Loucy (cell line): Measurements from ENCODE around the gene RBM18.

Source experiments
- H2AFZ ChIP-seq: fragments of 200-600 bp; sonication (generic); 2 replicates; pipeline ENCODE4 v1.6.0; 2016; ENCODE audit warnings: antibody characterized with exemption, mild to moderate bottlenecking, low read length, moderate library complexity
- H3F3A ChIP-seq: fragments of 200-600 bp; 2 replicates; pipeline ENCODE4 v1.6.0; 2016; ENCODE audit warnings: antibody characterized with exemption, low read depth, mild to moderate bottlenecking
- H3K27me3 ChIP-seq: fragments of 200-600 bp; sonication (generic); 2 replicates; pipeline ENCODE4 v1.6.1; 2014; ENCODE audit warnings: low read length, mild to moderate bottlenecking; ENCODE audit not compliant: insufficient read depth, poor library complexity, severe bottlenecking
- H3K36me3 ChIP-seq: fragments of 200-600 bp; sonication (generic); 2 replicates; pipeline ENCODE4 v1.6.1; 2016; ENCODE audit warnings: low read length; ENCODE audit not compliant: insufficient read depth
- H3K4me1 ChIP-seq: fragments of 200-600 bp; sonication (generic); 2 replicates; pipeline ENCODE4 v1.5.1; 2014; ENCODE audit warnings: low read length, mild to moderate bottlenecking; ENCODE audit not compliant: insufficient read depth, poor library complexity, severe bottlenecking
- H3K4me2 ChIP-seq: fragments of 200-600 bp; sonication (generic); 2 replicates; pipeline ENCODE4 v1.6.0; 2014; ENCODE audit warnings: antibody characterized with exemption, low read length, low read depth, mild to moderate bottlenecking; ENCODE audit not compliant: poor library complexity, severe bottlenecking
- H3K4me3 ChIP-seq: fragments of 200-600 bp; sonication (generic); 2 replicates; pipeline ENCODE4 v1.5.1; 2014; ENCODE audit warnings: low read length, mild to moderate bottlenecking, mixed read lengths; ENCODE audit not compliant: poor library complexity, severe bottlenecking
- H3K79me2 ChIP-seq: fragments of 200-600 bp; sonication (generic); 2 replicates; pipeline ENCODE4 v1.6.1; 2014; ENCODE audit warnings: low read length; ENCODE audit not compliant: insufficient read depth
- H3K9ac ChIP-seq: fragments of 200-600 bp; sonication (generic); 2 replicates; pipeline ENCODE4 v1.6.0; 2014; ENCODE audit warnings: mild to moderate bottlenecking, low read depth, low read length, moderate library complexity; ENCODE audit not compliant: poor library complexity, severe bottlenecking
- H3K9me2 ChIP-seq: fragments of 200-600 bp; sonication (generic); replicated peaks from 2 replicates; pipeline ENCODE4 v1.6.1; 2016; ENCODE audit warnings: low read depth, low read length, mixed read lengths
- H3K9me3 ChIP-seq: fragments of 200-600 bp; sonication (generic); 2 replicates; pipeline ENCODE4 v1.6.1; 2014; ENCODE audit warnings: mild to moderate bottlenecking, antibody characterized with exemption, low read length, low read depth; ENCODE audit not compliant: insufficient read depth
- H4K20me1 ChIP-seq: fragments of 200-600 bp; sonication (generic); 2 replicates; pipeline ENCODE4 v1.6.0; 2014; ENCODE audit warnings: antibody characterized with exemption, low read length, mild to moderate bottlenecking; ENCODE audit not compliant: insufficient read depth, poor library complexity, severe bottlenecking
- CTCF ChIP-seq: fragments of 200-600 bp; sonication (generic); conservative IDR thresholded peaks from 2 replicates; pipeline ENCODE4 v1.5.1; 2014; ENCODE audit warnings: mild to moderate bottlenecking, antibody characterized with exemption, low read length
- EZH2phosphoT487 ChIP-seq: fragments of 200-600 bp; IDR thresholded peaks from 2 replicates; pipeline ENCODE4 v1.6.1; 2018; ENCODE audit warnings: antibody characterized with exemption, mild to moderate bottlenecking, moderate library complexity, borderline replicate concordance

Gene RBM18

GRCh38 chr9:122218071-122218934, 46.3 kb downstream of the RBM18 start:
- peak overlapping the region; percentile 32 for H3K4me3 ChIP-seq

GRCh38 chr9:122217640-122218039, 47.0 kb downstream of the RBM18 start:
- Histone ChIP-seq H3K9me3 (no peaks in the 10 kb centered on the region), H3K4me2 (peak overlapping the region; percentile 16), H3K4me3 (no peak overlapping the region), H4K20me1 (no peaks in the 10 kb centered on the region), H3K4me1 (peaks cover 14% of the 10 kb centered on the region), H3K79me2 (no peaks in the 10 kb centered on the region), H3K27me3 (no peaks in the 10 kb centered on the region), H3K9me2 (no peaks in the 10 kb centered on the region), H3K36me3 (no peaks in the 10 kb centered on the region), H3F3A (no peaks in the 10 kb centered on the region), H3K9ac (no peak overlapping the region), H2AFZ (no peak overlapping the region)
- TF ChIP-seq EZH2phosphoT487: no peak
- TF ChIP-seq CTCF: no peak

More at GRCh38 chr9:122218071-122218934, 46.3 kb downstream of the RBM18 start:
- H3K79me2 ChIP-seq: no peaks in the 10 kb centered on the region
- H3K4me1 ChIP-seq: peaks cover 14% of the 10 kb centered on the region
- no peaks in the 10 kb centered on the region for H3F3A ChIP-seq
- no peak overlapping the region; the same call in 1 of the 2 replicates for H2AFZ ChIP-seq
- TF ChIP-seq CTCF (no peak), EZH2phosphoT487 (no peak)
- H3K9me2 ChIP-seq: no peaks in the 10 kb centered on the region
- no peak overlapping the region for H3K9ac ChIP-seq
- no peaks in the 10 kb centered on the region for H3K36me3 ChIP-seq
- H4K20me1 ChIP-seq: no peaks in the 10 kb centered on the region
- H3K9me3 ChIP-seq: no peaks in the 10 kb centered on the region
- peak overlapping the region; percentile 34 for H3K4me2 ChIP-seq
- H3K27me3 ChIP-seq: no peaks in the 10 kb centered on the region

- Histone ChIP-seq H3K9me3 (no peaks in the 10 kb centered on the region), H4K20me1 (no peaks in the 10 kb centered on the region), H3K9ac (no peak overlapping the region), H3K4me3 (no peak overlapping the region), H3K79me2 (no peaks in the 10 kb centered on the region), H3K4me2 (no peak overlapping the region), H3K27me3 (no peaks in the 10 kb centered on the region), H3K4me1 (peaks cover 14% of the 10 kb centered on the region), H3K9me2 (no peaks in the 10 kb centered on the region), H2AFZ (no peak overlapping the region), H3F3A (no peaks in the 10 kb centered on the region), H3K36me3 (no peaks in the 10 kb centered on the region)
- TF ChIP-seq EZH2phosphoT487 (no peak), CTCF (no peak)
Measured at GRCh38 chr9:122216798-122217418, 47.7 kb downstream of the RBM18 start.
